ENCODE measurements around the gene DCLK1.

GRCh38 chr13:36057547-36057946, 73.6 kb downstream of the DCLK1 start:
- no peak for TF ChIP-seq SUZ12 (IDR thresholded peaks at IDR 0.05)
- no peak for TF ChIP-seq PKNOX1 (IDR thresholded peaks at IDR 0.05)
- TF ChIP-seq ZNF384 (IDR thresholded peaks at IDR 0.05): no peak
- no peak for TF ChIP-seq SP1 (IDR thresholded peaks at IDR 0.05)
- TF ChIP-seq ARNT (IDR thresholded peaks at IDR 0.05): no peak

Data from HEK293T (cell line).